HepG2 (cell line): Measurements from ENCODE around the gene TBC1D22A. TPM values are rescaled to one million over a fixed set of nuclear protein-coding genes. Genes with fewer than 3 reads are reported as not detected.

Experiments
- KIAA2018 ChIP-seq: sonication (generic); formaldehyde crosslinking; IDR thresholded peaks from 2 replicates; pipeline ENCODE4 v1.5.0; 2020; ENCODE audit warnings: mild to moderate bottlenecking, missing genetic modification reagents, borderline replicate concordance
- MAF1 ChIP-seq: sonication (generic); formaldehyde crosslinking; IDR thresholded peaks from 2 replicates; pipeline ENCODE4 v1.5.0; 2020; ENCODE audit warnings: missing genetic modification reagents, borderline replicate concordance
- ZBTB40 ChIP-seq, 2 experiments: fragments of 450-650 bp in 1 of 2; sonication (generic) in 1 of 2; formaldehyde crosslinking in 1 of 2; IDR thresholded peaks; 2 replicates each; pipeline versions ENCODE4 v1.6.1 to v1.8.0; 2016 to 2022; ENCODE audit warnings: antibody characterized with exemption in 1 of 2, mild to moderate bottlenecking in 1 of 2, missing genetic modification reagents in 1 of 2
- ZNF20 ChIP-seq: sonication (generic); formaldehyde crosslinking; IDR thresholded peaks from 2 replicates; pipeline ENCODE4 v1.4.0; 2020; ENCODE audit warnings: mild to moderate bottlenecking, moderate library complexity, missing genetic modification reagents
- ZNF550 ChIP-seq: sonication (generic); formaldehyde crosslinking; IDR thresholded peaks from 2 replicates; pipeline ENCODE4 v1.4.0; 2020; ENCODE audit warnings: mild to moderate bottlenecking, missing genetic modification reagents, borderline replicate concordance
- ZNF616 ChIP-seq: sonication (generic); formaldehyde crosslinking; IDR thresholded peaks from 2 replicates; pipeline ENCODE4 v1.5.0; 2020; ENCODE audit warnings: low read depth, mild to moderate bottlenecking, missing genetic modification reagents
- ZNF768 ChIP-seq: sonication (generic); formaldehyde crosslinking; IDR thresholded peaks from 2 replicates; pipeline ENCODE4 v1.4.0; 2020; ENCODE audit warnings: missing genetic modification reagents
- polyA plus RNA-seq, 8 experiments: library from polyadenylated mRNA; depleted of rRNA in 3 of 8; stranded (reverse) in 7 of 8; unstranded in 1 of 8; fragments of >200 nt; fragmentation: Illumina TruSeq in 4 of 8; extraction: Trizol in 4 of 8; gene quantifications; 2 replicates each; pipeline versions ENCODE4 v1.2.1 to v1.2.3, GENCODE V29; 2011 to 2016; ENCODE audit warnings: low read depth in 4 of 8, missing spikeins in 1 of 8, mixed read lengths in 1 of 8; ENCODE audit not compliant: insufficient read depth in 1 of 8
- total RNA-seq, 5 experiments: library from RNA; depleted of rRNA; stranded (reverse); fragments of >200 nt; fragmentation: Illumina TruSeq; extraction: Trizol; gene quantifications; 2 replicates each; pipeline ENCODE4 v1.2.3, GENCODE V29; 2016; ENCODE audit warnings: low read depth in 1 of 5

Gene TBC1D22A
- total and polyA plus RNA-seq, 2 of the 13 experiments (the other 11 are each of a cell fraction or from before 2014, with no cell fraction given), result 17.3 to 18.0 TPM

- TF ChIP-seq KIAA2018 (CRISPR knock-in tag), result no peak
- no peak for TF ChIP-seq ZNF550 (CRISPR knock-in tag)
- no peak for TF ChIP-seq ZNF768 (CRISPR knock-in tag)
- TF ChIP-seq ZNF616, result no peak
- no peak for TF ChIP-seq MAF1 (CRISPR knock-in tag)
- no peak for TF ChIP-seq ZNF20 (CRISPR knock-in tag)
- no peak for TF ChIP-seq ZBTB40 (IDR thresholded peaks at IDR 0.05)
- TF ChIP-seq ZBTB40 (CRISPR knock-in tag; IDR thresholded peaks at IDR 0.05), result no peak
Observed at GRCh38 chr22:46851941-46852340, 89.5 kb downstream of the TBC1D22A start (continued).
